Psoas muscle (tissue), 8 donors: ENCODE results near the gene IPO4. TPM values are rescaled to one million over a fixed set of nuclear protein-coding genes. Genes with fewer than 3 reads are reported as not detected.

Experiments
- ATAC-seq, 4 donors: fragments of 200-7000 bp; cut with Tn5 transposase; one replicate each; pipeline ENCODE4 v1.9.1; 2020; ENCODE audit warnings: moderate library complexity in 3 of 4, mild to moderate bottlenecking in 2 of 4
- DNase-seq, 2 donors: peaks; one replicate each; pipeline ENCODE4 v3.0.0-alpha.2; 2020
- H3K27ac ChIP-seq: fragments of 200-600 bp; one replicate; pipeline ENCODE4 v1.8.0; 2022
- H3K27me3 ChIP-seq, 3 donors: fragments of 200-600 bp in 1 of 3; one replicate each; pipeline versions ENCODE4 v1.6.1 to v1.8.0; 2013 to 2022; ENCODE audit warnings: low read length in 2 of 3, mild to moderate bottlenecking in 2 of 3, moderate library complexity in 1 of 3; ENCODE audit not compliant: insufficient read depth in 3 of 3
- H3K36me3 ChIP-seq, 2 donors: fragments of 200-600 bp in 1 of 2; one replicate each; pipeline versions ENCODE4 v1.6.1 to v1.8.0; 2013 to 2022; ENCODE audit warnings: low read depth in 1 of 2, mild to moderate bottlenecking in 1 of 2, moderate library complexity in 1 of 2; ENCODE audit not compliant: insufficient read depth in 1 of 2
- H3K4me1 ChIP-seq: fragments of 200-600 bp; one replicate; pipeline ENCODE4 v1.8.0; 2022
- H3K4me3 ChIP-seq: fragments of 200-600 bp; one replicate; pipeline ENCODE4 v1.8.0; 2022; ENCODE audit warnings: mild to moderate bottlenecking
- H3K9me3 ChIP-seq: fragments of 200-600 bp; one replicate; pipeline ENCODE4 v1.8.0; 2022
- CTCF ChIP-seq: fragments of 200-600 bp; IDR thresholded peaks from one replicate; pipeline ENCODE4 v1.8.0; 2022; ENCODE audit warnings: antibody characterized with exemption
- WGBS, 3 donors: extraction: QIAGEN DNeasy Blood & Tissue Kit; methylation state at CpG; one replicate each; pipeline versions ENCODE4 v1.1.6 to v1.1.7; 2013; 5-methylcytosine and 5-hydroxymethylcytosine counted together
- intact Hi-C, 2 donors: fragments of 100-400 bp; cut with DNase I; formaldehyde crosslinking; loops; one replicate each; pipeline versions ENCODE4 v1.11.0 to v1.14.2; 2022
- polyA plus RNA-seq, 3 donors: library from polyadenylated mRNA; stranded (reverse); fragments of 200-250 nt; gene quantifications; one replicate each; pipeline ENCODE4 v1.2.3, GENCODE V29; 2013
- total RNA-seq, 4 donors: library from RNA; stranded (reverse); fragmentation: NEBNext Ultra II Directional in 2 of 4; extraction: Animal tissue kit (Norgen Biotek cat#: 25700) in 2 of 4; gene quantifications; one replicate each; pipeline versions ENCODE4 v1.2.1 to v1.2.4, GENCODE V29; 2021 to 2023
- donor health status: healthy with polysubstance abuse.
- donor health status: DM: no; HTN: no; CAD: no; lungs with moderate emphysema.
- donor health status: Bipolar disorder and iron deficiency.
- donor health status: healthy.
- donor health status: DM: yes; HTN: yes; CAD: no.
- donor health status: DM: no; HTN: no; CAD: no.
- donor health status: DM: no; HTN: no; CAD: no.
- donor health status: DM: yes; HTN: yes; CAD: no.

IPO4 gene
- total and polyA plus RNA-seq, 7 donors: 28.8 to 99.7 (median 62.4) TPM

GRCh38 chr14:24211311-24211710 lies 22.7 kb upstream of the IPO4 start:
- no peaks in the 10 kb centered on the region for H3K27me3 ChIP-seq
- no peaks in the 10 kb centered on the region for H3K9me3 ChIP-seq
- H3K4me1 ChIP-seq: peaks cover 19% of the 10 kb centered on the region
- H3K36me3 ChIP-seq: peaks cover 8 to 51% of the 10 kb centered on the region in 2 donors
- no peak for TF ChIP-seq CTCF
- no peak overlapping the region for H3K27ac ChIP-seq
- intact Hi-C loops: no loop called here
- H3K4me3 ChIP-seq: no peak overlapping the region
- WGBS, 3 donors: 71 to 81% (median 78%) methylated on average over 6 of the region's 6 CpGs
- ATAC-seq (no peak), DNase-seq (no peak)

- intact Hi-C loops: no loop called here
These were observed 19.0 kb upstream of the IPO4 start for GRCh38 chr14:24207625-24208024.

GRCh38 chr14:24207104-24207551 lies 18.5 kb upstream of the IPO4 start:
- Histone ChIP-seq H3K27me3 (no peaks in the 10 kb centered on the region), H3K36me3 (peaks cover 10 to 66% of the 10 kb centered on the region in 2 donors), H3K4me1 (peaks cover 3% of the 10 kb centered on the region), H3K27ac (no peak overlapping the region), H3K4me3 (no peak overlapping the region), H3K9me3 (no peaks in the 10 kb centered on the region)
- ATAC-seq: no peak
- no peak for TF ChIP-seq CTCF
- WGBS, 3 donors: 92 to 96% (median 95%) methylated on average over 5 of the region's 5 CpGs
- intact Hi-C loops: no loop called here
- DNase-seq: no peak

More at GRCh38 chr14:24207625-24208024, 19.0 kb upstream of the IPO4 start:
- DNase-seq (no peak), ATAC-seq (no peak)
- TF ChIP-seq CTCF: no peak
- WGBS, 3 donors: 96 to 98% (median 97%) methylated on average over 2 of the region's 2 CpGs
- peaks cover 10 to 66% of the 10 kb centered on the region in 2 donors for H3K36me3 ChIP-seq
- no peaks in the 10 kb centered on the region for H3K9me3 ChIP-seq
- no peaks in the 10 kb centered on the region for H3K27me3 ChIP-seq
- no peak overlapping the region for H3K27ac ChIP-seq
- no peak overlapping the region for H3K4me3 ChIP-seq
- peaks cover 5% of the 10 kb centered on the region for H3K4me1 ChIP-seq

DNA sequence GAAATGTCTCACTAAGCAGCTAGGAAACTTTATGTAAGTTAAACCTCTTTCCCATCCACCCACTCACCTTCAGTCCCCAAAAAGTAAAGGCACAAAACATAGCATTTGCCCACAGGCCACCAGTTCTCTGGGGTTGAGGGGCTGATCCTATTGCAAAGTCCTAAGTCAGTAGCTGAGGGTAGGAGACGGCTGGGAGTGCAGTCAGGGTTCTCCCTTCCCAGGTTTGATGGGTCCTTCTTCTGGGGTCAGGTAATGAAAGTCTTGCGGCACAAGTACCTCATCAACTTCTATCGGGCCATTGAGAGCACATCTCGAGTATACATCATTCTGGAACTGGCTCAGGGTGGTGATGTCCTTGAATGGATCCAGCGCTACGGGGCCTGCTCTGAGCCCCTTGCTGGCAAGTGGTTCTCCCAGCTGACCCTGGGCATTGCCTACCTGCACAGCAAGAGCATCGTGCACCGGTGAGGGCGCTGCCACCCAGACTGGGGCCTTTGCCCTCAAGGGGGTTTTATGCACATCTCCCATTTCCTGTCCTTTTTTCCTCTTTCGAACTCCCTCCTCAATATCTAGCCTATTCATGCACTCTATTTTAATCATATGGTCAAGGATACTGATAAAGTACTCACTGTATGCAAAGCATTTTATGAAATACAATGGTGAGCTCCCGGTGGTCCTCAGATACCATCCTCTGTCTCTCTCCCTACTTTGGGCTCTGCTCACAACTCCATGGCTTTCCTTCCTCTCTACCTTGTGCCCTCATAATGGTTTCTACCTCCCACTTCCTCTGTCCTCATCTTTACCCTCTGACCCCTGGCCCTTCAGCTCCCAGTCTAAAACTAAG lies 17.9 kb upstream of the IPO4 start:
- 92 to 98% (median 95%) methylated on average over 11 of the region's 11 CpGs for WGBS, 3 donors
- TF ChIP-seq CTCF: no peak
- Histone ChIP-seq H3K4me1 (no peaks in the 10 kb centered on the region), H3K36me3 (peaks cover 10 to 67% of the 10 kb centered on the region in 2 donors), H3K27me3 (no peaks in the 10 kb centered on the region), H3K9me3 (no peaks in the 10 kb centered on the region), H3K27ac (no peak overlapping the region), H3K4me3 (no peak overlapping the region)
- ATAC-seq: no peak
- no peak for DNase-seq
- intact Hi-C loops: no loop called here
